Measurements from ENCODE around the gene OR52E6. TPM values are rescaled to one million over a fixed set of nuclear protein-coding genes. Genes with fewer than 3 reads are reported as not detected.

OR52E6 gene
- total RNA-seq, 1 experiment from 2014 or later = not detected

DNA sequence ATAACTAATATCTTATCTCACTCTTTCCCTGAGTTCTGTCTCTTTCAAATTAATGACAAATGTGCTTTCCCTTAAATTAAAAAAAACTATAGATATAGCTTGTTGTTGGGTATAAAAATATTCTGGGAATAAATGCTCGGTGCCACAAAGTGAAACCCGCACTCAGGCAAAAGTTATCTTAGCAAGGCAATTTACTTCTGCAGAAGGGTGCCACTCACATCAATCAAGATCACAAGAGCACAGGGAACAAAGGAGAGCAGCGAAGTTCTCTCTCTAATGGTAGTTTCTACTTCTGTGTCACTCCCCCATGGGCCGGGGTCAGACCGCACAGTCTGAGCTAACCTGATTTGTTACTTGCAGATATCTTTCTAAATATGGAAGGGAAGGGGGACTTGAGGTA lies 37.7 kb downstream of the OR52E6 start:
- DNase-seq (ENCODE audit: low read depth) = no peak

DNA sequence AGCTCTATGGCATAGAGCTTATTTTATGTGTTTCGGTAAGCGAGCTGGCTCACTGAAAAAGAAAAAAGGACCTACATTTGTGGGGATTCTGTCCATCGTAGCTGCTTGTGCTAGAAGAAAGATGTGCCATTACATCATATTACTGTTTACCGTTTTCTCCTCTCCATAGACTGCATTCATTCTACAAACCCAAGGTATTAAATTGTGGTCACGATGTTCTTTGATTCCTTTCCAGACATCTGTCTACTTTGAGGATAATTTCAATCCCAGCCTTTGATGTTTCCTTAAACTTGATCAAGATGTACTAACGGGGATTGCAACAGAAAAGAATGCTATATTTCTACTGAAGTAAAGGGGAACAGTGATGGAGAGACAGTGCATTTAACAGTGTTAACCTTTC lies 45.2 kb downstream of the OR52E6 start:
- no peak for DNase-seq (ENCODE audit: low read depth)

DNA sequence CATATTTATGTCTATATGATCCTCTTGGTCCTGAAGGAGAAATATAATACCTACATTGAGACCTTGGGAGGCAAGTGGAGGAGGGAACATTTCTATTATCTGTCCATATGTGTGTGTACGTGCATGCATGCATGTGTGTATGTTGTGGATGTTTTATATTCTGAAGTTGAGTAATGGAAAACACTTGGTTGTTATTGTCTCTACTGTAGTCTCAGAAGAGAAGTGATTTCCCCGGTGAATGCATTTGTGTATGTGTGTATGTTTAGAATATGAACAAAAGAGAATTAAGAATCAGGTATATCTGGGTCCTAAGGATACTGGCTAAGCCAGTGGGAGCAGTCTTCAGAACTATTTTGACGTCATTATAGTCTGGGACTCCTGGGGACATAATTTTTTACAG lies 50.5 kb downstream of the OR52E6 start, which contains the start of gene OR52N1:
Gene OR52N1, minus strand, starts transcription at position 101 of the 400 bp plus-strand sequence. CDS start 2,449 bp downstream, outside the sequence.
- no peak for DNase-seq (ENCODE audit: low read depth)

Other genes starting within 250 kb of the OR52E6 start
- 2.6 and 3.6 TPM in 2 replicates for gene TRIM6, start 245.3 kb downstream of the OR52E6 start, total RNA-seq (2014; rRNA removed; shearing (Covaris generic))
- 0.63 and 2.7 TPM in 2 replicates for gene TRIM34, start 216.9 kb downstream of the OR52E6 start, total RNA-seq (2014; rRNA removed; shearing (Covaris generic))
- 11.5 and 15.2 TPM in 2 replicates for gene TRIM5, start 156.8 kb downstream of the OR52E6 start, total RNA-seq (2014; rRNA removed; shearing (Covaris generic))
- gene TRIM22, start 152.1 kb downstream of the OR52E6 start, total RNA-seq (2014; rRNA removed; shearing (Covaris generic)) = 1.2 and 1.5 TPM in 2 replicates
- not detected in 2 replicates for gene OR56B1, start 105.4 kb downstream of the OR52E6 start, total RNA-seq (2014; rRNA removed; shearing (Covaris generic))
- not detected in 2 replicates for gene OR52N4, start 87.7 kb downstream of the OR52E6 start, total RNA-seq (2014; rRNA removed; shearing (Covaris generic))
- gene OR52N5, start 58.5 kb downstream of the OR52E6 start, total RNA-seq (2014; rRNA removed; shearing (Covaris generic)) = not detected in 2 replicates
- gene OR52N1, start 50.6 kb downstream of the OR52E6 start, total RNA-seq (2014; rRNA removed; shearing (Covaris generic)) = 0.15 TPM in 1 of 2 replicates, not detected in the other
- not detected in 2 replicates for gene OR52N2, start 33.0 kb downstream of the OR52E6 start, total RNA-seq (2014; rRNA removed; shearing (Covaris generic))
- 0.15 TPM in 1 of 2 replicates, not detected in the other for gene OR52E8, start 15.8 kb upstream of the OR52E6 start, total RNA-seq (2014; rRNA removed; shearing (Covaris generic))
- not detected in 2 replicates for gene OR52E4, start 38.7 kb upstream of the OR52E6 start, total RNA-seq (2014; rRNA removed; shearing (Covaris generic))
- not detected in 2 replicates for gene OR52E5, start 51.3 kb upstream of the OR52E6 start, total RNA-seq (2014; rRNA removed; shearing (Covaris generic))
- gene OR56A3, start 100.4 kb upstream of the OR52E6 start, total RNA-seq (2014; rRNA removed; shearing (Covaris generic)) = 0.11 and 1.3 TPM in 2 replicates
- gene OR56A5, start 126.6 kb upstream of the OR52E6 start, total RNA-seq (2014; rRNA removed; shearing (Covaris generic)) = not detected in 2 replicates
- gene OR52L1, start 145.1 kb upstream of the OR52E6 start, total RNA-seq (2014; rRNA removed; shearing (Covaris generic)) = not detected in 2 replicates
- gene OR56A4, start 165.0 kb upstream of the OR52E6 start, total RNA-seq (2014; rRNA removed; shearing (Covaris generic)) = not detected in 2 replicates
- under 0.01 TPM in 1 of 2 replicates, not detected in the other for gene OR56A1, start 188.9 kb upstream of the OR52E6 start, total RNA-seq (2014; rRNA removed; shearing (Covaris generic))